HG03354 (cell line): ENCODE measurements around the gene RTL3.

ENCODE experiments used
- ATAC-seq: cut with Tn5 transposase; IDR thresholded peaks from one replicate; pipeline ENCODE4 v1.9.1; 2021; ENCODE audit warnings: mild to moderate bottlenecking; ENCODE audit not compliant: unreplicated experiment, poor library complexity, severe bottlenecking

The RTL3 gene

GRCh38 chrX:78622831-78623230, 36.3 kb downstream of the RTL3 start:
- ATAC-seq = no peak

GRCh38 chrX:78619834-78620233, 39.3 kb downstream of the RTL3 start:
- no peak for ATAC-seq

- ATAC-seq = no peak
These were observed 40.1 kb downstream of the RTL3 start for GRCh38 chrX:78618987-78619386.

- no peak for ATAC-seq
These were observed 44.9 kb downstream of the RTL3 start for GRCh38 chrX:78614264-78614663.
